Liver (tissue), 9 donors: Measurements from ENCODE around the gene MRRF. TPM values are rescaled to one million over a fixed set of nuclear protein-coding genes. Genes with fewer than 3 reads are reported as not detected.

ENCODE experiments used
- DNase-seq: peaks from one replicate; pipeline ENCODE4 v3.0.0-alpha.2; 2017; ENCODE audit warnings: low spot score
- H3K27ac ChIP-seq, 2 donors: one replicate each; pipeline ENCODE4 v1.7.0; 2013; ENCODE audit warnings: inconsistent platforms in 2 of 2, low read length in 2 of 2, control low read depth in 1 of 2, low read depth in 1 of 2, mild to moderate bottlenecking in 1 of 2
- H3K27me3 ChIP-seq, 4 donors: one replicate each; pipeline versions ENCODE4 v1.6.1 to v1.7.0; 2013; ENCODE audit warnings: low read length in 3 of 4, inconsistent platforms in 1 of 4, mild to moderate bottlenecking in 1 of 4, moderate library complexity in 1 of 4; ENCODE audit not compliant: control insufficient read depth in 4 of 4, insufficient read depth in 4 of 4
- H3K36me3 ChIP-seq, 4 donors: one replicate each; pipeline versions ENCODE4 v1.6.1 to v1.7.0; 2013; ENCODE audit warnings: low read length in 3 of 4, mild to moderate bottlenecking in 3 of 4, low read depth in 1 of 4, moderate library complexity in 1 of 4; ENCODE audit not compliant: control insufficient read depth in 4 of 4, insufficient read depth in 3 of 4
- H3K4me1 ChIP-seq, 4 donors: one replicate each; pipeline versions ENCODE4 v1.6.1 to v1.7.0; 2013; ENCODE audit warnings: low read length in 3 of 4, mild to moderate bottlenecking in 3 of 4, moderate library complexity in 1 of 4; ENCODE audit not compliant: control insufficient read depth in 4 of 4, insufficient read depth in 4 of 4
- H3K4me3 ChIP-seq, 3 donors: one replicate each; pipeline versions ENCODE4 v1.6.1 to v1.7.0; 2013; ENCODE audit warnings: low read length in 3 of 3, control low read depth in 1 of 3, low read depth in 1 of 3, mild to moderate bottlenecking in 1 of 3
- H3K9ac ChIP-seq, 2 donors: one replicate each; pipeline ENCODE4 v1.7.0; 2013; ENCODE audit warnings: low read length in 2 of 2, mild to moderate bottlenecking in 2 of 2, moderate library complexity in 2 of 2, control low read depth in 1 of 2, low read depth in 1 of 2
- H3K9me3 ChIP-seq, 4 donors: one replicate each; pipeline versions ENCODE4 v1.6.1 to v1.7.0; 2013; ENCODE audit warnings: low read length in 3 of 4; ENCODE audit not compliant: control insufficient read depth in 4 of 4
- ATF3 ChIP-seq: IDR thresholded peaks from 2 replicates; pipeline ENCODE4 v1.6.1; 2016; ENCODE audit warnings: antibody characterized with exemption
- CTCF ChIP-seq: fragments of 150-350 bp; IDR thresholded peaks from 2 replicates; pipeline ENCODE4 v1.5.1; 2017; ENCODE audit warnings: improper control_type of control experiment, low read depth, low read length; ENCODE audit not compliant: missing input control
- EGR1 ChIP-seq, 2 donors: IDR thresholded peaks; 2 replicates each; pipeline ENCODE4 v1.6.1; 2016 to 2018; ENCODE audit warnings: antibody characterized with exemption in 2 of 2, low read depth in 2 of 2
- FOXA1 ChIP-seq: IDR thresholded peaks from 2 replicates; pipeline ENCODE4 v1.6.1; 2016; ENCODE audit warnings: antibody characterized with exemption
- FOXA2 ChIP-seq: IDR thresholded peaks from 2 replicates; pipeline ENCODE4 v1.6.1; 2016; ENCODE audit warnings: antibody characterized with exemption
- GABPA ChIP-seq, 2 donors: IDR thresholded peaks in 1 of 2; conservative IDR thresholded peaks in 1 of 2; 2 replicates each; pipeline ENCODE4 v1.6.1; 2016; ENCODE audit warnings: antibody characterized with exemption in 2 of 2, mild to moderate bottlenecking in 1 of 2, moderate library complexity in 1 of 2
- HNF4A ChIP-seq, 2 donors: conservative IDR thresholded peaks; 2 replicates each; pipeline ENCODE4 v1.6.1; 2016; ENCODE audit warnings: antibody characterized with exemption in 2 of 2, mild to moderate bottlenecking in 2 of 2
- JUND ChIP-seq, 2 donors: IDR thresholded peaks; 2 replicates each; pipeline ENCODE4 v1.6.1; 2016; ENCODE audit warnings: antibody characterized with exemption in 2 of 2
- NR2F2 ChIP-seq: IDR thresholded peaks from 2 replicates; pipeline ENCODE4 v1.6.1; 2016; ENCODE audit warnings: antibody characterized with exemption
- RAD21 ChIP-seq, 2 donors: IDR thresholded peaks; 2 replicates each; pipeline ENCODE4 v1.6.1; 2016; ENCODE audit warnings: antibody characterized with exemption in 2 of 2, mild to moderate bottlenecking in 2 of 2
- RXRA ChIP-seq, 2 donors: IDR thresholded peaks; 2 replicates each; pipeline ENCODE4 v1.6.1; 2017 to 2018; ENCODE audit warnings: antibody characterized with exemption in 2 of 2, mild to moderate bottlenecking in 1 of 2
- SP1 ChIP-seq: IDR thresholded peaks from 2 replicates; pipeline ENCODE4 v1.6.1; 2018; ENCODE audit warnings: antibody characterized with exemption, mild to moderate bottlenecking
- TAF1 ChIP-seq: conservative IDR thresholded peaks from 2 replicates; pipeline ENCODE4 v1.6.1; 2016; ENCODE audit warnings: antibody characterized with exemption, mild to moderate bottlenecking
- YY1 ChIP-seq: IDR thresholded peaks from 2 replicates; pipeline ENCODE4 v1.6.1; 2016; ENCODE audit warnings: antibody characterized with exemption, mild to moderate bottlenecking
- ZBTB33 ChIP-seq: IDR thresholded peaks from 2 replicates; pipeline ENCODE4 v1.6.1; 2016; ENCODE audit warnings: antibody characterized with exemption
- WGBS: extraction: QIAGEN DNeasy Blood & Tissue Kit; methylation state at CpG from one replicate; pipeline ENCODE4 v1.1.7; 2013; 5-methylcytosine and 5-hydroxymethylcytosine counted together
- polyA plus RNA-seq, 2 donors: library from polyadenylated mRNA; stranded (reverse) in 1 of 2; unstranded in 1 of 2; fragments of 200-250 nt in 1 of 2; fragments of >200 nt in 1 of 2; fragmentation: Nextera tagmentation in 1 of 2; extraction: Ambion mirVana in 1 of 2; gene quantifications; one replicate each; pipeline versions ENCODE4 v1.2.1 to v1.2.3, GENCODE V29; 2013 to 2015
- total RNA-seq, 2 donors: library from RNA; depleted of rRNA; stranded (reverse); fragments of >200 nt; gene quantifications; one replicate each; pipeline ENCODE4 v1.2.3, GENCODE V29; 2014
- TF ChIP-seq, protein P1 (sequence below): IDR thresholded peaks from 2 replicates; pipeline ENCODE4 v1.6.1; 2016; ENCODE audit warnings: antibody characterized with exemption, mild to moderate bottlenecking
- TF ChIP-seq, protein P2 (sequence below): IDR thresholded peaks from 2 replicates; pipeline ENCODE4 v1.6.1; 2016; ENCODE audit warnings: antibody characterized with exemption
- donor health status: healthy.
- donor health status: healthy.
- donor health status: healthy.
- donor health status: healthy.
- donor health status: healthy.

MRRF gene
- total and polyA plus RNA-seq, 4 donors, result 15.4 to 30.9 (median 22.3) TPM

- WGBS, result 94% methylated on average over 3 of the region's 3 CpGs
- Histone ChIP-seq H3K4me3 (no peak overlapping the region), H3K36me3 (peaks cover 11 to 33% (median 25%) of the 10 kb centered on the region in 4 donors), H3K27ac (no peak overlapping the region), H3K9me3 (no peaks in the 10 kb centered on the region), H3K4me1 (no peaks in the 10 kb centered on the region), H3K27me3 (no peaks in the 10 kb centered on the region), H3K9ac (no peak overlapping the region)
- DNase-seq, result no peak
- TF ChIP-seq, protein P1, sequence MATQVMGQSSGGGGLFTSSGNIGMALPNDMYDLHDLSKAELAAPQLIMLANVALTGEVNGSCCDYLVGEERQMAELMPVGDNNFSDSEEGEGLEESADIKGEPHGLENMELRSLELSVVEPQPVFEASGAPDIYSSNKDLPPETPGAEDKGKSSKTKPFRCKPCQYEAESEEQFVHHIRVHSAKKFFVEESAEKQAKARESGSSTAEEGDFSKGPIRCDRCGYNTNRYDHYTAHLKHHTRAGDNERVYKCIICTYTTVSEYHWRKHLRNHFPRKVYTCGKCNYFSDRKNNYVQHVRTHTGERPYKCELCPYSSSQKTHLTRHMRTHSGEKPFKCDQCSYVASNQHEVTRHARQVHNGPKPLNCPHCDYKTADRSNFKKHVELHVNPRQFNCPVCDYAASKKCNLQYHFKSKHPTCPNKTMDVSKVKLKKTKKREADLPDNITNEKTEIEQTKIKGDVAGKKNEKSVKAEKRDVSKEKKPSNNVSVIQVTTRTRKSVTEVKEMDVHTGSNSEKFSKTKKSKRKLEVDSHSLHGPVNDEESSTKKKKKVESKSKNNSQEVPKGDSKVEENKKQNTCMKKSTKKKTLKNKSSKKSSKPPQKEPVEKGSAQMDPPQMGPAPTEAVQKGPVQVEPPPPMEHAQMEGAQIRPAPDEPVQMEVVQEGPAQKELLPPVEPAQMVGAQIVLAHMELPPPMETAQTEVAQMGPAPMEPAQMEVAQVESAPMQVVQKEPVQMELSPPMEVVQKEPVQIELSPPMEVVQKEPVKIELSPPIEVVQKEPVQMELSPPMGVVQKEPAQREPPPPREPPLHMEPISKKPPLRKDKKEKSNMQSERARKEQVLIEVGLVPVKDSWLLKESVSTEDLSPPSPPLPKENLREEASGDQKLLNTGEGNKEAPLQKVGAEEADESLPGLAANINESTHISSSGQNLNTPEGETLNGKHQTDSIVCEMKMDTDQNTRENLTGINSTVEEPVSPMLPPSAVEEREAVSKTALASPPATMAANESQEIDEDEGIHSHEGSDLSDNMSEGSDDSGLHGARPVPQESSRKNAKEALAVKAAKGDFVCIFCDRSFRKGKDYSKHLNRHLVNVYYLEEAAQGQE, result no peak
- no peak for TF ChIP-seq CTCF
Observed at GRCh38 chr9:122318284-122318683, 53.6 kb downstream of the MRRF start.

GRCh38 chr9:122320413-122320881 is 55.8 kb downstream of the MRRF start:
- Histone ChIP-seq H3K4me1 (peaks cover 4 to 14% (median 10%) of the 10 kb centered on the region in 4 donors), H3K27ac (no peak overlapping the region), H3K9ac (no peak overlapping the region), H3K4me3 (no peak overlapping the region), H3K36me3 (peaks cover 5 to 21% (median 15%) of the 10 kb centered on the region in 4 donors), H3K9me3 (no peaks in the 10 kb centered on the region), H3K27me3 (no peaks in the 10 kb centered on the region)
- 78% methylated on average over 1 of the region's 1 CpG for WGBS
- TF ChIP-seq SP1 (no peak), FOXA1 (no peak), TAF1 (no peak), RXRA (IDR thresholded peaks at IDR 0.05) (no peak), HNF4A (conservative IDR thresholded peaks at IDR 0.05) (no peak), FOXA2 (no peak), CTCF (no peak), JUND (IDR thresholded peaks at IDR 0.05) (no peak), ATF3 (no peak), EGR1 (IDR thresholded peaks at IDR 0.05; ENCODE audit: low read depth in 2 of 2) (no peak), ZBTB33 (no peak), NR2F2 (no peak), GABPA (IDR thresholded peaks at IDR 0.05 in 1 of 2, conservative IDR thresholded peaks at IDR 0.05 in 1 of 2) (no peak), RAD21 (IDR thresholded peaks at IDR 0.05) (no peak), YY1 (no peak)
- TF ChIP-seq, protein P2, sequence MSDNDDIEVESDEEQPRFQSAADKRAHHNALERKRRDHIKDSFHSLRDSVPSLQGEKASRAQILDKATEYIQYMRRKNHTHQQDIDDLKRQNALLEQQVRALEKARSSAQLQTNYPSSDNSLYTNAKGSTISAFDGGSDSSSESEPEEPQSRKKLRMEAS, result no peak
- TF ChIP-seq, protein P1, result no peak
- no peak for DNase-seq
